ENCODE measurements around the gene SRPK1. TPM values are rescaled to one million over a fixed set of nuclear protein-coding genes. Genes with fewer than 3 reads are reported as not detected.

The SRPK1 gene
- total RNA-seq, 1 donor from 2014 or later: 31.2 TPM

DNA sequence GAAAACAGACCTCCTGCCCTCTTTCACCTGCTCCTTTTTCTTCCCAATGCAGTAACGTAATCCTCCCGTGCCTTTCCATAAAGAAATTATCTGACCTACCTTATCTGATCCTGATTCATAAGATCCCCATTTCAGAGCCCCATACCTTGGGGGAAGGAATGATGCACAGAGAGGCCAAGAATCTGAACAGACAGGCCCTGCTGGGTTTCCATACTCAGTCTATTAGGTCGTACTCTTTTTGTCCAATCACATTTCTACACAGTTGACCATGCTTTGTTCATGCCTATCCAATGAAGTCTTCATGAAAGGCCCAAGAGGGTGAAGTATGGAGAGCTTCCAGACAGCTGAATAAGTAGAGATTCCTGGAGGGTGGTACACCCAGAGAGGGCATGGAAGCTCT lies 25.3 kb downstream of the SRPK1 start:
- Mint-ChIP-seq H3K27ac (ENCODE audit: unreplicated experiment) (no peak overlapping the region), H3K9me3 (ENCODE audit: low read depth) (peaks cover 4% of the 10 kb centered on the region), H3K27me3 (ENCODE audit: low read depth) (no peaks in the 10 kb centered on the region), H3K4me1 (ENCODE audit: low read depth) (peaks cover 18% of the 10 kb centered on the region), H3K36me3 (ENCODE audit: low read depth) (peaks cover 6% of the 10 kb centered on the region), H3K4me3 (ENCODE audit: unreplicated experiment) (no peak overlapping the region)
- no peak for DNase-seq (ENCODE audit: low spot score)
- TF ChIP-seq, protein P1, sequence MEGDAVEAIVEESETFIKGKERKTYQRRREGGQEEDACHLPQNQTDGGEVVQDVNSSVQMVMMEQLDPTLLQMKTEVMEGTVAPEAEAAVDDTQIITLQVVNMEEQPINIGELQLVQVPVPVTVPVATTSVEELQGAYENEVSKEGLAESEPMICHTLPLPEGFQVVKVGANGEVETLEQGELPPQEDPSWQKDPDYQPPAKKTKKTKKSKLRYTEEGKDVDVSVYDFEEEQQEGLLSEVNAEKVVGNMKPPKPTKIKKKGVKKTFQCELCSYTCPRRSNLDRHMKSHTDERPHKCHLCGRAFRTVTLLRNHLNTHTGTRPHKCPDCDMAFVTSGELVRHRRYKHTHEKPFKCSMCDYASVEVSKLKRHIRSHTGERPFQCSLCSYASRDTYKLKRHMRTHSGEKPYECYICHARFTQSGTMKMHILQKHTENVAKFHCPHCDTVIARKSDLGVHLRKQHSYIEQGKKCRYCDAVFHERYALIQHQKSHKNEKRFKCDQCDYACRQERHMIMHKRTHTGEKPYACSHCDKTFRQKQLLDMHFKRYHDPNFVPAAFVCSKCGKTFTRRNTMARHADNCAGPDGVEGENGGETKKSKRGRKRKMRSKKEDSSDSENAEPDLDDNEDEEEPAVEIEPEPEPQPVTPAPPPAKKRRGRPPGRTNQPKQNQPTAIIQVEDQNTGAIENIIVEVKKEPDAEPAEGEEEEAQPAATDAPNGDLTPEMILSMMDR (IDR thresholded peaks at IDR 0.05): no peak

DNA sequence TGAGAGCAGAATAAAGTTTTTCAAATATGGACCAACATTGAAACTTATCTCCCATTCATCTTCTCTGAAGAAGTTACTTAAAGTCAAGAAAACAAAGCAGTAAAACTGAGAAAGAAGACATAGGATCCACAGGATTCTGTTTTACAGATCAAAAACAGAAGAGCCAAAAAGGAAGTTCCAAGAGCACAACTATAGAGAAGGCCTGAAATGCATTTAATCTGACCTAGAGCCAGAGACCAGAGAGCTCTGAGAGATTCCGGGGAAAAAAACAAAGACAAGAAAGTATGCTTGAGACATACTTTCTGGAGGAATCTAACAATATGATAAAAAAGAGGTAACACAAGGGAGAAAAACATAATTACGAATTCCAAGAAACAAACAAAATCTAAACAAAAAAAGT lies 26.1 kb downstream of the SRPK1 start:
- Mint-ChIP-seq H3K36me3 (ENCODE audit: low read depth) (peaks cover 6% of the 10 kb centered on the region), H3K4me3 (ENCODE audit: unreplicated experiment) (no peak overlapping the region), H3K9me3 (ENCODE audit: low read depth) (peaks cover 4% of the 10 kb centered on the region), H3K4me1 (ENCODE audit: low read depth) (peaks cover 22% of the 10 kb centered on the region), H3K27ac (ENCODE audit: unreplicated experiment) (no peak overlapping the region), H3K27me3 (ENCODE audit: low read depth) (no peaks in the 10 kb centered on the region)
- TF ChIP-seq, protein P1 (IDR thresholded peaks at IDR 0.05): no peak
- DNase-seq (ENCODE audit: low spot score): no peak

DNA sequence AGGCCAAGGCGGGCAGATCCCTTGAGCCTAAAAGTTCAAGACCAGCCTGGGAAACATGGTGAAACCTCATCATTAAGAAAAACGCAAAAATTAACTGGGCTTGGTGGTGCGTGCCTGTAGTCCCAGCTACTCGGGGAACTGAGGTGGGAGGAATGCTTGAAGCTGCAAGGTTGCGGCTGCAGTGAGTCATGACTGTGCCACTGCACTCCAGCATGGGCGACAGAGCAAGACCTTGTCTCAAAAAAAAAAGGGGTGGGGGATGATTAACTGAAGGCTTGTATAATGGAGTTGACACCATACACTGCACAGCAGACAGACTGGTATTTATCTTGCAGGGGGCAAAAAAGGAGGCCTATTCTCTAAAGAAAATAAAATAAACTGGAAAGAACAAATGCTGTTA lies 27.7 kb downstream of the SRPK1 start:
- H3K27me3 Mint-ChIP-seq (ENCODE audit: low read depth): no peaks in the 10 kb centered on the region
- DNase-seq (ENCODE audit: low spot score): no peak
- peaks cover 1% of the 10 kb centered on the region for H3K36me3 Mint-ChIP-seq (ENCODE audit: low read depth)
- H3K27ac Mint-ChIP-seq (ENCODE audit: unreplicated experiment): peak overlapping the region; percentile 41
- no peak overlapping the region for H3K4me3 Mint-ChIP-seq (ENCODE audit: unreplicated experiment)
- H3K9me3 Mint-ChIP-seq (ENCODE audit: low read depth): no peaks in the 10 kb centered on the region
- peaks cover 22% of the 10 kb centered on the region for H3K4me1 Mint-ChIP-seq (ENCODE audit: low read depth)
- TF ChIP-seq, protein P1 (IDR thresholded peaks at IDR 0.05): no peak

DNA sequence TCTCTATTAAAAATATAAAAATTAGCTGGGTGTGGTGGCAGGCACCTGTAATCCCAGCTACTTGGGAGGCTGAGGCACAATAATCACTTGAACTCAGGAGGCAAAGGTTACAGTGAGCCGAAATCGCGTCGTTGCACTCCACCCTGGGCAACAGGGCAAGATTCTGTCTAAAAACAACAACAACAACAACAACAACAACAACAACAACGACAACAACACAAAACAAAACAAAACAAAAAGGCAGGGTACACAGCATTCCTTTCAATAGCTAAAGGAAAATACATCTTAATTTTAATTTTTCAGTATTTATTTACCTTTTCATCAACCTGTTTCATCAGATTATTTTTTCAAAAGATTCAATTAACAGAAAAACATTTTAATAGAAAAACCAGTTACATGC lies 28.4 kb downstream of the SRPK1 start:
- peaks cover 22% of the 10 kb centered on the region for H3K4me1 Mint-ChIP-seq (ENCODE audit: low read depth)
- no peak overlapping the region for H3K27ac Mint-ChIP-seq (ENCODE audit: unreplicated experiment)
- no peak overlapping the region for H3K4me3 Mint-ChIP-seq (ENCODE audit: unreplicated experiment)
- no peak for DNase-seq (ENCODE audit: low spot score)
- H3K9me3 Mint-ChIP-seq (ENCODE audit: low read depth): no peaks in the 10 kb centered on the region
- TF ChIP-seq, protein P1 (IDR thresholded peaks at IDR 0.05): no peak
- peaks cover 1% of the 10 kb centered on the region for H3K36me3 Mint-ChIP-seq (ENCODE audit: low read depth)
- no peaks in the 10 kb centered on the region for H3K27me3 Mint-ChIP-seq (ENCODE audit: low read depth)

DNA sequence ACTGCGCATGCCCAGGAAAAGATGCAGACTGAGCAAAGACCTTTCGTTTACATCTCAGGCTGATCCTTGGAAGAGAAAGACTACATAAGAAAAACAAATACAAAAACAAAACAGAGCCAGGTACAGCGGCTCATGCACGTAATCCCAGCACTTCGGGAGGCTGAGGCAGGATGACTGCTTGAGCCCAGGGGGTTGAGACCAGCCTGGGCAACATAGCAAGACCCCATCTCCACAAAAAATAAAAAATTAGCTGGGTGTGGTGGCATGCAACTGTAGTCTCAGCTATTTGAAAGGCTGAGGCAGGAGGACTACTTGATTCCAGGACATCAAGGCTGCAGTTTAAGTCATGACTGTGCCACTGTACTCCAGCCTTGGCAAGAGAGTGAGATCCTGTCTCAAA lies 41.7 kb downstream of the SRPK1 start:
- H3K9me3 Mint-ChIP-seq (ENCODE audit: low read depth): peaks cover 21% of the 10 kb centered on the region
- no peaks in the 10 kb centered on the region for H3K27me3 Mint-ChIP-seq (ENCODE audit: low read depth)
- TF ChIP-seq, protein P1 (IDR thresholded peaks at IDR 0.05): no peak
- no peak for DNase-seq (ENCODE audit: low spot score)
- no peak overlapping the region for H3K4me3 Mint-ChIP-seq (ENCODE audit: unreplicated experiment)
- H3K27ac Mint-ChIP-seq (ENCODE audit: unreplicated experiment): no peak overlapping the region
- peaks cover 32% of the 10 kb centered on the region for H3K36me3 Mint-ChIP-seq (ENCODE audit: low read depth)
- peaks cover under 1% of the 10 kb centered on the region for H3K4me1 Mint-ChIP-seq (ENCODE audit: low read depth)
